Activated CD8-positive, alpha-beta memory T cell treated with anti-CD3 and anti-CD28 coated beads, Interleukin-2, amount 50 U/mL, for 48 hours (primary cell): ENCODE measurements around the gene CUL3.

ENCODE experiments used
- DNase-seq: peaks from one replicate; pipeline ENCODE4 v3.0.0-alpha.2; 2020

The CUL3 gene

GRCh38 chr2:224579411-224579810 is 5.8 kb downstream of the CUL3 start:
- DNase-seq: no peak

GRCh38 chr2:224577541-224577940 is 7.6 kb downstream of the CUL3 start:
- no peak for DNase-seq

- no peak for DNase-seq
Measured at GRCh38 chr2:224576088-224576715, 9.0 kb downstream of the CUL3 start.

GRCh38 chr2:224574423-224575084 is 10.6 kb downstream of the CUL3 start:
- no peak for DNase-seq

GRCh38 chr2:224573724-224574123 is 11.4 kb downstream of the CUL3 start:
- no peak for DNase-seq

GRCh38 chr2:224572338-224572737 is 12.8 kb downstream of the CUL3 start:
- no peak for DNase-seq

- DNase-seq: no peak
Measured at GRCh38 chr2:224570328-224570993, 14.7 kb downstream of the CUL3 start.

- DNase-seq: no peak
Measured at GRCh38 chr2:224569654-224570053, 15.5 kb downstream of the CUL3 start.

GRCh38 chr2:224565452-224566035 is 19.6 kb downstream of the CUL3 start:
- DNase-seq: no peak

- DNase-seq: no peak
Measured at GRCh38 chr2:224563537-224563936, 21.6 kb downstream of the CUL3 start.

GRCh38 chr2:224562831-224563230 is 22.3 kb downstream of the CUL3 start:
- DNase-seq: no peak

GRCh38 chr2:224561234-224562005 is 23.7 kb downstream of the CUL3 start:
- no peak for DNase-seq

- DNase-seq: no peak
Measured at GRCh38 chr2:224560549-224560948, 24.6 kb downstream of the CUL3 start.

GRCh38 chr2:224557610-224558009 is 27.6 kb downstream of the CUL3 start:
- DNase-seq: no peak

- no peak for DNase-seq
Measured at GRCh38 chr2:224556381-224556780, 28.8 kb downstream of the CUL3 start.

- no peak for DNase-seq
Measured at GRCh38 chr2:224555823-224556366, 29.3 kb downstream of the CUL3 start.

- no peak for DNase-seq
Measured at GRCh38 chr2:224552771-224553170, 32.4 kb downstream of the CUL3 start.

GRCh38 chr2:224551693-224552092 is 33.5 kb downstream of the CUL3 start:
- no peak for DNase-seq

GRCh38 chr2:224546926-224547325 is 38.2 kb downstream of the CUL3 start:
- no peak for DNase-seq

- DNase-seq: no peak
Measured at GRCh38 chr2:224545884-224546644, 39.1 kb downstream of the CUL3 start.

- DNase-seq: no peak
Measured at GRCh38 chr2:224543939-224544338, 41.2 kb downstream of the CUL3 start.

- no peak for DNase-seq
Measured at GRCh38 chr2:224538561-224539138, 46.5 kb downstream of the CUL3 start.
